Activated CD8-positive, alpha-beta memory T cell treated with anti-CD3 and anti-CD28 coated beads for 36 hours (primary cell): Measurements from ENCODE around the gene MYO5B. TPM values are rescaled to one million over a fixed set of nuclear protein-coding genes. Genes with fewer than 3 reads are reported as not detected.

Source experiments
- CTCF ChIA-PET: fragments of 350-600 bp; sonication (Branson Sonifier 250); formaldehyde crosslinking; loops from one replicate; lab custom pipeline; 2021; ENCODE audit warnings: antibody characterized with exemption; lab: Charles Lee
- POLR2A ChIA-PET: fragments of 350-600 bp; sonication (Branson Sonifier 250); formaldehyde crosslinking; loops from one replicate; lab custom pipeline; 2021; ENCODE audit warnings: antibody characterized with exemption; lab: Charles Lee
- total RNA-seq, 2 experiments: library from RNA; stranded (reverse); gene quantifications; one replicate each; pipeline ENCODE4 v1.2.3, GENCODE V29; 2021

Gene MYO5B
- total RNA-seq, 2 experiments from 2014 or later = not detected

DNA sequence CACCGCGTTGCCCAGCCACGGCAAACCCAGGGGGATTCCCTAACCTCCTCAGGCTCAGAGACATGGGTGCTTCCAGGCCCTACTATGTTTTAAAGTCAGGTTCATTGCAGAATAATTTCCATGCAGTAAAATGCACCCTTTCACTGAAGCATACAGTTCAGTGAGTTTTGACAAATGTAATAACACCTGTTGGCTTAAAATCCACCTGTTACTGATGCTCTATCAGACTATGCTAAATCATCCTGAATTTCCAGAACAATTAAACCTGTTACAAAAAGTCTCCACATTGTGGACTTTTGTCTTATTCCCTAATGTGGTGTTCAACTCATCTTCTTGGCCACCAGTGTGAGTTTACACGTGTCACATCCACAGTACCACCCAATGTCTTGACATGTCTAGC, 234.6 kb downstream of the MYO5B start:
- POLR2A ChIA-PET = no interaction called here
- CTCF ChIA-PET = no interaction called here

DNA sequence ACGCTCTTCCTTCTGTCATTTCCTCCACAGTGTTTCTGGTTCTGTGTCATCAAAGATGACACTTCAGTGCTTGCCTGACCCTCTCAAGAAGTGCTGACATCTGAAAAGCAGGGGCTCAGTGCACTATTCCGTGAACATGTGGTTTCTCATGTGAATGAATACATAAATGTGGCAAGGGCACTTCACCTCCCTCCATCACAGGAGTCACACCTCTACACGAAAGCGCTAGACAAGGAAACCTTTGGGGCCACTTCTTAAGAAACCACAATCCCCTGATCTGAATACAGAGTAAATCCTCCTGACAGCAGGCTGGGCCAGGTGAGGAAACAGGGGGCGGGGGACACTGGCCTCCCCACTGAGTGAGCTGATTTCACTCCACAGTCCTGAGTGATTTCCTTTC, 235.8 kb downstream of the MYO5B start:
- ChIA-PET POLR2A (no interaction called here), CTCF (no interaction called here)

DNA sequence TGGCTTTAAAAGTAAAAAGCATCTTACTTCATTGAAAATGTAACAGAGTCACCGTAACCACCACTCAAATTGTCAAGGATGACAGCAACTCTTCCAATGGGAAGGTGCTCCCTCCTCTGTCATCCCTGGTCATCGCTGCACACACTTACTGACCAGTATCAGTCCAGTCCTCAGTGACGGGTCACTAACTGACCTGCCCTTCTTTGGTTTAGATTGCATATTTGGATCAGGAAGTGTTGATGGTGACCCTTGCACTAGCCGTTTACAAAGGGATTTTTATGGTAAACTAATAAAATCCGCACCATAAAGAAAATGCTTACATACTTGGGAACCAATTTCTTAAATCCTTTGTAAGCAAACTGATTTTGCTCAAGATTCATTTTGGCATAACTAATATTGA, 239.7 kb downstream of the MYO5B start:
- ChIA-PET CTCF (no interaction called here), POLR2A (no interaction called here)

DNA sequence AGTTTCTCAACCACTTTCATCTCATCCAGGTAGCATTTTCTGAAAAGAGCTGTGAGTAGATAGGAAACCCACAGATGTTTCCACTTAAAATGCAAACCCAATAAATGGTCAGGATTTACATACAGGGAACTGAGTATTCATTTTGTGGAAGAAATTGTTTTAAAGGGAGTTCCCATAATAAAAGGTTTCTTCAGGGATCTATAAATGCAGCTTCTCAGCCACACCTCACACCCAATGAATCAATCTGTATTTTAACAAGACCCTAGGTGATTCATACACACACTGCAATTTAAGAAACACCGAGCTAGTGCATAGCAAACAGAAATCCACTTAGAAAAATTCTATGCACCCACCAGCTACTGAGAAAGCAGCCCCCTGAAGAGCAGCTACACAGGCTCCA, 241.6 kb downstream of the MYO5B start:
- ChIA-PET CTCF (no interaction called here), POLR2A (no interaction called here)

DNA sequence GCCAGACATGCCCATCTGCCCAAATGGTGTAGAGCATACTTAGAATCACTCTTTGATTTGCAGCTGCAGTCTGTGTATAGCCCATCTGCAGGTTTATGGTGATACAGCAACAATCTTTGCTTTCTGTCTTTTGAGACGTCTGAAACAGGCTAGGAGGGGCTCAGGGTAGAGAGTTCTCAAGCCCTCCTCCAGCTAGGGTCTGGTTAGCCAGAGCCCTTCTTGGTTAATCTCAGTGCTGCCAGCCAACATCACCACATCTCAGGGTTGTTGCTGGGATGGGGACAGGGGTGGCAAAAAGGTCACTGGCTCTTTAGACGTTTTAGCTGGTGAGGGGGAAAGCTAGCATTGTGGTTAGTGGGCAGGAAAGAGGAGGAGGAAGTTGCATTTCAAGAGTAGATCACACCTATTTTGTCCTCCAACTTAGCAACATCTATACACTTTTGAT, 245.0 kb downstream of the MYO5B start:
- CTCF ChIA-PET = no interaction called here
- POLR2A ChIA-PET = no interaction called here

DNA sequence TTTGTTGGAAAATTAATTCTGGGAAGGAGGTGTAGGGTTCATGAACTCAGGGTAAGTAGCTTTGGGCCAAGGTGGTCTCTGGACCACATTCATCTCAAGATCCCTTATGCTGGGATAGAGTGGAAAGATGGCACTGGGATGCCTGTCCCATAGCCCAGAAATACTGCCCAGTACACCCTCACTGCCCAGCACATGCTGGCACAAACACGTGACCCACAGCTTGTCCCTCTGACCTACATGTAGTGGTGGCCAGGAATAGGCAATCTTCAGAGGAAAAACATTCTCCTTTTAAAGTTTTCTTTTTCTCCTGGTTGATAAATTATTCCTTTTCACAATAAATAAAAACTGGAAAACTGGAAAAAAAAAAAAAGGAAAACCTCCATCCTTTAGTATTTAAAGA, 246.0 kb downstream of the MYO5B start:
- ChIA-PET CTCF (no interaction called here), POLR2A (no interaction called here)

DNA sequence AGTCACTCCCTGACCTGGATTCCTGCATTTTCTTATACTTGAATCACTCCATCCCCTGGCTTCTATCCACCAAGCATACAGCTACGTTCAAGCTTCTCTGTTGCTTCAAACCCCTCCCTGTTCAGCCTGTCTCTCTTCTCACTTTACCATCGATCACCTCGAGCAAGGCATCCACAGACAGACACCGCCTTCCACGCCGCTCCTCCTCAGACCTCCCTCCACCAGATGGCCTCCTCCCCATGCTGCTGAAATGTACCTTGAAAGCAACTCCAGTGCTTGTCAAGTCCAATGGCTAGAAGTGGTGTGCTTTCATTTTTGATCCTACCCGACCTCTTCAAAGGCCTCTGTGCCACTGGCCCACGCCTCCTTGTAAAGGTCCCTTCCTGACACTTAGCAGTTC, 250.3 kb downstream of the MYO5B start:
- ChIA-PET POLR2A (no interaction called here), CTCF (no interaction called here)

DNA sequence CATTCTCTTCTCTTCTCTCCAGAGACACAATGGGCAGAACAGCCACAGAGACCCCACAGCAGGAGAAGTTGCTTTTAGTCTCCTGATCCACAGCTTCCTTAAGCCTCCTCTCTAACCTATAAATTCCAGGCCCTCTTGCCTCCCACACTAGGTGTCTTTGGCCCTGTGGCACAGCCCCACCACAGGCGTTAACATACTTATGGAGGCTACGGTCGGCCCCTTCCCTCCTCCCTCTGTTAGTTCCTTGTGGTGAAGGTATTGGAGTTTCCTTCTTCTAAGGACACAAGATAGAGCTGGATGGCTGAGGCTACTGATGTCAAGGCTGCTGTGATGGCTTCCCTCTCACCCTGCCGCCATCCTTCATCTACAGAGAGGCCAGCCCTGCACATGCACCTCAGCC, 258.1 kb downstream of the MYO5B start:
- ChIA-PET CTCF (no interaction called here), POLR2A (no interaction called here)

DNA sequence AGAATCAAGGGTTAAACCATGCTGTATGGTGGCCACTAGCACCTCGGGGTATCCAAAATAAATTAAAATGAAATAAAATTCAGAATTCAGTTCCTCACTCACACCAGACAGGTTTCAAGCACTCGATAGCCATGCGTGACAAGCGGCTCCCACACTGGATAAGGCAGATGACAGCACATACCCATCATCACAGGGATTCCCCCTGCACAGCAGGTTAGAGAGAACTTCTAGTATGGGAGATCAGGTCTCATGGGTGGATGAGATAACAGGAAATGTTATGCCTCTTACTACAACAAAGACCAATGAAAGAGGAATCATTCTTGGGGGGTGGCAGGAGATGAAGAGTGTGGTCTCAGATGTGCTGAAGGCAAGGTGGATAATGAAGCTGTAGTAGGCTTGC, 259.7 kb downstream of the MYO5B start:
- POLR2A ChIA-PET = no interaction called here
- CTCF ChIA-PET = no interaction called here

DNA sequence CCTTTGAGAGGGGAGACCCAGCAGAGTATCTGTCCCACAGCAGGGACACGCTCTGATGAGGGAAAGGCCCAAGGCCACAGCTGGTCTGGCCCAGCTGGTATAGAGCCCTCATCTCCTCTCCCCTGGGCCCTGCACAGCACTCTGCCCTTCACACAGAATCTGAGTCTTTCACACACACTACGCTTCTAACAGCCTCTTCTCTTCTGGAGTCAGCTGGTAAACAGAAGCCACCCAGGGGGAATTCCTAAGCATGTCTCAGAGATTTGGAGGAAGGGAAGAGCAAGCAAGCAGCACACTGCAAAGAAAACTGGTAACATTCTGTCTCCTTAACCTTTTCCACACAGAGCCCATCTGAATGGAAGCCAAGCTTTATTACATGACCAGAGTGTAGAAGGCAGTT, 260.5 kb downstream of the MYO5B start:
- ChIA-PET POLR2A (no interaction called here), CTCF (no interaction called here)

DNA sequence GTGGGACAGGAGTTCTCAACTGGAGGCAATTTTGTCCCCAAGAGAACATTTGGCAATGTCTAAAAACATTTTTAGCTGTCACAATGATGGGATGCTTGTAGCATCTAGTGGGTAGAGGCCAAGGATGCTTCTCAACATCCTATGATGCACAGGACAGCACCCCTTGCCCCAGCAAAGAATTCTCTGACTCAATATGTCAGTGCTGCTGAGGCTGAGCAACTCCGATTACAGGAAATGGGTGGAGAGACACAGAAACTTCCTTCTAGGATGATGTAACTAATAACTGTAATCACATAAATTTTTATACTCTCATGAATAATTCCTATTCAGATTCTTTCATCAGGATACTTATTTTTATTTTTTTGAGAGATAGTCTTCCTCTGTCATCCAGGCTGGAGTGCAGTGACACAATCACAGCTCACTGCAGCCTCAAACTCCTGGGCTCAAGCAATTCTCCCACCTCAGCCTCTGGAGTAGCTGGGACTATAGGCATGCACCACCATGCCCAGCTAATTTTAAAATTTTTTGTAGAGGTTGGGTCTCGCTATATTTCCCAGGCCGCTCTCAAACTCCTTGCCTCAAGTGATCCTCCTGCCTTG, 261.3 kb downstream of the MYO5B start:
- CTCF ChIA-PET = no interaction called here
- POLR2A ChIA-PET = no interaction called here

DNA sequence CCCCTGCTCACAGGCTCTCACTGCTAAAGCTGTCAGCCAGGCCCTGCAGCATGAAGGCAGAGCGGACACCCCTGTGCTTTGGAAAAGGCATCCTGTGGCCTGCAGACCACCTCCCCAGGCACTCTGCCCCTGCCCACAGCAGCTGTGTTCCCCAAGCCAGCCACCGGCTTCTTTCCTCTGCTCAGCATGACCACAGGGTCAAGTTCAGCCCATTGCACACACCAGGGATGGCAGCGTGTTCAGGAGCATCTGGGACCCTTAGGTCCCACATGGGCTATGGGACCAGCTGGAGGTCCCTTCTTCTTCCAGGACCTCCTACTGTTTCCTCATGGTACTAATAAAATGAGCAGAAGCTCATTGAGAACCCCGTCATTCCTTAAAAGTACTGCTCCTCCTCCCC, 263.2 kb downstream of the MYO5B start:
- ChIA-PET POLR2A (no interaction called here), CTCF (no interaction called here)

DNA sequence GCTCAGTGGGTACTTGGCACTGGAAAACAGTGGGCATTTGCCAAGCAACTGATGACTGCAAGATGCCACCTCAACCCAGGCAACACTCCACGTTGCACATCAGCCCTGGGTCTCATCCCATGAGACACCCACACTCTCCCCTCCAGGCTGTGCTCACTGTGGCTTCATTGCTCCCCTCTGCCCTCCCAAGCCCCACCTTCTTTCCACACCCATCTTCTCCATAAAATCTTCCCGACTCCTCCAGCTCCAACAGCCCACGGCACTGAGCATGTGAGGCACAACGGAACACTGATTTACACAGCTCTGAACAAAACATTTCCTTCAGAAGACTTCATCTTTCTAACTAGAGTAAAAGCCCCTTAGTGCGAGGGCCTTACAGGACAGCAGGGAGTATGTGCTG, 263.8 kb downstream of the MYO5B start:
- ChIA-PET CTCF (no interaction called here), POLR2A (no interaction called here)

DNA sequence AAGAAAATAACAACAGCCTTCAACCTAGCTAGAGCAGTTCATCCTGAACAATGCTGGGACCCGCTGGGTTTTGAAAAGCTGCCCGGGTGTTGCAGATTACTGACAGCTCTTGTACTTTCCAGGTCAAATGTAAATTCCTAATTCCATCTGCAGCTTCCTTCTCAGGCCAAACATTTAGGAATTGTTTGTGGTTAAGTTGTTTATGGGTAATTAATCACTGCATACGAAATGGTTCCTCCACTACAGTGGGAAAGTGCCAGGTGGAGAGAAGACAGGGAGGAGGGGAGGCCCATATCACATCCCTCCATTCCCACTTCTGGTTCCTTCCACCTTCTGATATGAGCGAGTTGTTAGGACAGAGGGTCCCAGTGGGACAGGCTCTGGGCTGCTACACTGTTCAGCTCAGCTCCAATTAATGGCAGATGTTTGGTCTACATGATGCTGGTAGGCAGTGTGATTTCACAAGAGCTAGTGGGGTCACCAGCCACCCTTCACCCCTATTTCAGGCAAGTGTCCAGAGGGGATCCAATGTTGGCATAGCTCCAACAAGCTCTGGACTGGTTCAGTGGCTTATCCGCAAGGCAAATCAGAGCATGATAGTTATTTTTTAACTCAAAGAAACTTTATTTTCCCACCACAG, 268.7 kb downstream of the MYO5B start:
- CTCF ChIA-PET = no interaction called here
- POLR2A ChIA-PET = no interaction called here

DNA sequence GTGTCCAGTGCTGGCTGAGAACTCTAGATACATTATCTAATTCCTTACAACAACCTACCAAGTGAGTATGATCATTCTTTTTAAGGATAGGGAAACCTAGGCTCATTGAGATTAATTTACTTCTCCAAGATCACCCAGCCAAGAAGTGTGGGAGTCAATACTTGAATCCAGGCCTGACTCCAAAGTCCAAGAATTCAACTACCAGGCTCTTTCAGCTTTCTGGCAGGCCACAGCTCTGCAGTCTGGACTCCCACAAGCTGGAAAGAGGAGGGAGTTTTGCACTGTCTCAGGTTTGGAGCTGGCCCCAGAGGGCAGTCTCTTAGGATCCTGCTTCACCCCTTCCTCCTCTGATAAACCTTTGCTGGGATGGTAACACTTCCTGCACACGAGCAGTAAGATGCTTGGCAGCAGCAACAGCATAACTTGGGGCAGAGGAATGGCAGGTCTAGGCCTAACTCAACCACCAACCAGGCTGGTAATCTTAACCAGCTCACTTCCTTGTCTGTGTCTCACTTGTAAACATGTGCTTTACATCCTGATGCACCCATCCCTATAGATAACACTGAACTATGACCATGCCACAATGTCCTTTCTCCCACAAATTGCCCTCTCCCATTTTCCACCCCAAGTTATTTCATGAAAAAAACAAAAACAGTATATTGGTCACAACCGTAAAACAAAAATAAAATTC, 270.5 kb downstream of the MYO5B start:
- CTCF ChIA-PET = interaction anchor here (1.3 kb wide), 1 partner anchor 10 kb away, joined by 4 read pairs; no protein-coding TSS in a partner anchor
- POLR2A ChIA-PET = no interaction called here

DNA sequence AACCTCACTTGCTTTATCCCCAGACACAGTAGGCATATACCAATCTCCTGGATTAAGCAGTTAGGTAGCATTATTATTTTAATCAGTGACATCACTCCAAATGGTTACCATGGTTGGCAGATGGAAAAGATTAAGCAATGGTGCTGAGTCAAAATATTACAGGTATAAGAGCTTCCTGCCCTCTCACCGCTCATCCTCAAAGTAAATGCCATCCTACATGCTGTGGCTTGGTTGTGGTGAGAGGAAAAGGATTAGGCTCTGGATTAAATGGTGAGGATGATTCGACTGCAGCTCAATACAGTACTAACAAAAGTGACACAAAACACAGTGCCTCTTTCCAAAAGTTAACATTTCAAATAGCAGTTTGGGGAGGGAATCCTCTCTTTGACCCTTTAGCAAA, 272.7 kb downstream of the MYO5B start:
- CTCF ChIA-PET = no interaction called here
- POLR2A ChIA-PET = no interaction called here

DNA sequence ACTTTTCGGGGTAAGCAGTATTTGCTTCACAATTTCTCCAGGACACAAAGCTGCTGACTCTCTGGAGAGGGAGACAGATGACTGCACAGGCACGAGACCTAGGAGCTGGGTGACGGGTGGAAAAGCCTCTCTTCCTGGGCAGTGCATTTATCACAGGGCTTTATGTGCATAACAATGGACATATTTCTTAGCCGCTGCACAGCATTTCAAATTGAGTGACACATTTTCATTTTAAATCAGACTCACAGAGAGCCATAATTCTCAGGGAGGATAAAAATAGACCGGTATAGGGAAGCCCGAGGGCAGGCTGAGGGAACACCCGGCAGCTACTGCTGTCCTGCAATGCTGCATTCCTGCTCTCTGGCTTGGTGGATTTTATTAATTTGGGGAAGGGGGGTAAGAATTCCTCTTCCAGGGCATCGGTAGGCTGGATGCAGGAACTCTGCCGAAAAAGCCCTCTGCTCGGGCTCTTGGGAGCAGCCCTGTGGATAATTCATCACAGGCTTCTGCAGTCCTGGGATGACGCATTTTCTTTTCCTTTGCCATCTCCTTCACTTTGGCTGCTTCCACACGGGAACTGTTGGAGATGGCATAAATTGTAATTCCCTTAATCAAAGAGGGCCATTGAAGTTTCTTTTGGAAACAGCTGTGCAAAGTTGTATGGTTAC, 273.5 kb downstream of the MYO5B start:
- CTCF ChIA-PET = interaction anchor here (0.7 kb wide), 1 partner anchor 583 kb away, joined by 4 read pairs; no protein-coding TSS in a partner anchor

DNA sequence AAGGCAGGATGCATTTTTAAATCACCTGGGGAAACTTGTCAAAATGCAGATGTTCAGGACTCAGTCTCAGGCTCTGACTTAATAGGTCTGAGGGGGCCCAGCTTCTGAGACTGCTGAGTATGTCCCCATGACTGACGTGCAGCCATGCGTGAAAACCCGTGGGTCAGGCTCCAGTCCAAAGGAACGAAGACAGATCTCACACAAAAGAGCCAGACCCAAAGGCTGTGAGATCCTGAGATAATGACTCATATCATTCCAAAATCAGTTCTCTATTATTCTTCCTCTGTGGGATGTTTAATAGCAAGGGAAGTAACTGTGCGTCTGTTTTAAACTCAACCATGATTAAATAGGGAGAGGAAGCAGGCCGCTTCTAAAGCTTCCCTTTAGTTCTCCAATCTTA, 274.2 kb downstream of the MYO5B start:
- POLR2A ChIA-PET = no interaction called here
- CTCF ChIA-PET = no interaction called here

More for the DNA sequence above, 273.5 kb downstream of the MYO5B start:
- POLR2A ChIA-PET = no interaction called here

DNA sequence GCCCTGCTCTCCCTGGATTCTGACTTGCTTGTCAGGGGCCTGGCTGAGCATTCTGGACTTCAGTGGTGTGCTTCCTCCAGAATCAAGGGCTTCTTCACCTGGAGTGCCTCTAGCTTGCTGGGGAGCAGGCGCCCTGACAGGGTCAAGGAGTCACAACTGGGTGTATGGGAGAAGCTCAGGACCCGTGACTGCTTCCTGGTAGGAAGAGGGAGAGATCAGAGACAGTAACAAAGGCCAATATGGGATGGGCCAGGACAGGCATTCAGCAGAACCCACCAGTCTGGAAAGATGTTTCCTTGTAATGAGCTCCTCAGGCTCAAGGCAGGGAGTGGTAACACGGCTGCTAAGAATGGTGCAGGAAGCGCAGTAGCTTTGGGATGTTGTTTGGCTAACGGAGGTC, 277.2 kb downstream of the MYO5B start:
- ChIA-PET POLR2A (no interaction called here), CTCF (no interaction called here)

DNA sequence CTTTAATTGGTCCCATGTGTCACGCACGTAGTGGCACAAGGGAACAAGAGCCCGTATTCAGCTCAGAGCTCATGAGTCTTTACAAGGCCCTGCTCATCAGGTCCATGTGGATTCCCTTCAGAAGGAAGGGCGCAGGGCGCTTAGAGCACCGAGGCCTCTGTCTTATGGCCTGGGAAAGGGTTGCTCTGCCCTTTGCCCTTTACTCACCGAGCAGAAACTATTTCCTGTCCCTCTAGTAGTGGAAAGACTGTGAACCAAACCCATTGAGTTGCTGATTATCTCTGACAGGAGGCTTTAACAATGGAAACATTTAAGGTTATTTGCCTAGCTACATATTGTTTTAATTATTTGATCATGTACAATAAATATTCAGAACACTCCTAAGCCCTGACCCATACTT, 279.6 kb downstream of the MYO5B start:
- POLR2A ChIA-PET = no interaction called here
- CTCF ChIA-PET = interaction anchor here (1.6 kb wide), 1 partner anchor 9 kb away, joined by 4 read pairs; no protein-coding TSS in a partner anchor
